Measurements from ENCODE around the gene OR13D1.
"Not testable (repeated sequence)": the region's sequence is repeated elsewhere in the genome, so short reads cannot be mapped to it uniquely, and the experiment has no call there.

OR13D1 gene

GRCh38 chr9:104694218-104694617 is at the start of gene OR13D1:
Gene OR13D1, plus strand, starts transcription at chr9:104694518. Its CDS starts 0 bp downstream, at chr9:104694518.
- no peak for DNase-seq

DNA sequence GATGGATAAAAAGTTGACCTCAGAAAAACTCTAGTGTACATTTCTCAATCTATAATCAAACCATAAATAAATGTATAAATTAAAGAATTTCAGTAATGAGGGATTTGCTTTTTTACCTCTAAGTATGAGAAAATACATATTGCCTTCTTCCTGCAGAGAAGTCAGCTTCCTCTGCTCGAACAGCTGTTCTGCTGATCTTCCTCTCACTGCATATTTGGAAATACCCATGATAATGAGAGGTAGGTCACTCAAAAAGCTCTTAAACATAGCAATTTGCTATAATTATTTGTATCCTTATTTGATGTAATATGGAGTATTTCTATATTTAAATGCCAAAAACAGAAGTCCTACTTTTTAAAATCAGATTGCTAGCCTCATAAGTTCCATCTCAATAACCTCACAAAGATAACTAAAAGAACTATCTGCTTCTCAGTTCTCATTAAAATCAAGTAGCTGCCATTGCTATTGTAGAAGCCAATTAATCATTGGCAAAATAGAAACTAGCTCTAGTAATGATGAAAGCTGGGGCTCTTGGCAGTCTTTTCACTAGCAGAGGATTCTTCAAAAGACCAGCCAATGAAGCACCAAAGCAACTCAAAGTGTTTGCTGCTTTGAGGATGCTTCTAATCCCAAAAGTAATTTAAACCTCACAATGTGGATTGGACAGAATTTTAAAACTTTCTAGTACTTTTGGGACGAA is 35.7 kb upstream of the OR13D1 start:
- DNase-seq: no peak

DNA sequence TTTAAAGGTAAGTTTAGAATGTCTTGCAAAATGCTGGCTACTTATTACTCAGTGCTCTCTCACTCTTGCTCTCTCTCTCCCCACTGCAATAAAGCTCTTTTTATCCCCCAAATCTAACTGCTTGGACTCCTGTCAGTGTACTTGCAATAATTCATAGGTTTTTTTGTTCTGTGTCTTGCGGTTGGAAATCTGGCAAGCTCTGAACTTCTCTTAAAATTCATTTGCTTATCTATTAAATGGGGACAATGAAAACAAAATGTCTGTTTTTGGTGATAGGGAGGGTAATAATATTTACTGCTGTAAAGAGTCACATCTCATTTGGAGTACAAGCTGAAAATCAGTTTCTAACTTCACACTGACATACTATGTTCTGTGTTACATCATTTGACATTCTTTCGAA is 18.7 kb upstream of the OR13D1 start:
- no peak for DNase-seq

GRCh38 chr9:104682642-104683041 is 11.7 kb upstream of the OR13D1 start:
- peak; percentile 76 for DNase-seq

DNA sequence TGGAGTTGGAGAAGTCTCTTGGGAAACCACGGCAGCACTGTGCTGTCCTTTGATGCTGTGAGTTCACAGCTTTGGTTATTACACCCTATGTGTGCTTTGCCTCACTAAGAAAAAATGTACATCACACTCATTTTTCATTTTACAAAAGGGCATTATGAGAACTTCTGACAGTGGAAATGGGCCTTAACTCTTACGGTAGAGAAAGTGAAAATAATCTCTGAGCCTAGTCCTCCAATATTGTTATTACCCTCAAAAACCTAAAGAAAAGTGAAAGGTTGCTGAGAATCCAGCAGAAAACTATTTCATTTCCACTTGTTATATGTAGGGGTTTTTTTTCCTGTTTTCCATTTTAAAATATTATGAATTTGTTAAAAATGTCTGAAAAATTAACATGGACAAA is 8.2 kb upstream of the OR13D1 start:
- no peak for DNase-seq

- DNase-seq: no peak
Measured at GRCh38 chr9:104700306-104700705, 6.0 kb downstream of the OR13D1 start.

- DNase-seq: not testable (repeated sequence)
Measured at GRCh38 chr9:104708737-104709136, 14.4 kb downstream of the OR13D1 start.

GRCh38 chr9:104711604-104712003 is 17.3 kb downstream of the OR13D1 start:
- no peak for DNase-seq

GRCh38 chr9:104725014-104725413 is 30.7 kb downstream of the OR13D1 start:
- DNase-seq: peak; percentile 56

DNA sequence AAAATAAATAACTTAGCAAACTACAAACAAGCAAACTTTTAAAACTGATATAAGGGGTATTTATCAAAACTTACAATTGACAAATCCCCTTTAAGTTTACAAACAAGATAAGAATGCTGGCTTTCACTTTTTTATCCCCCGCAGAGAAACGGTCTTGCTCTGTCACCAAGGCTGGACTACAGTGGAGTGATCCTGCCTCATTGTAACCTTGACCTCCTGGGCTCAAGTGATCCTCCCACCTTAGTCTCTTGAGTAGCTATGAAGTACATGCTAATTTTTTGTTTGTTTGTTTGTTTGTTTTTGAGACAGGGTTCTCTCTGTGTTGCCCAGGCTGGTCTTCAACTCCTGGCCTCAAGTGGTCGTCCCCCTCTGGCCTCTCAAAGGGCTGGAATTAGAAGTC is 44.1 kb downstream of the OR13D1 start:
- no peak for DNase-seq

DNA sequence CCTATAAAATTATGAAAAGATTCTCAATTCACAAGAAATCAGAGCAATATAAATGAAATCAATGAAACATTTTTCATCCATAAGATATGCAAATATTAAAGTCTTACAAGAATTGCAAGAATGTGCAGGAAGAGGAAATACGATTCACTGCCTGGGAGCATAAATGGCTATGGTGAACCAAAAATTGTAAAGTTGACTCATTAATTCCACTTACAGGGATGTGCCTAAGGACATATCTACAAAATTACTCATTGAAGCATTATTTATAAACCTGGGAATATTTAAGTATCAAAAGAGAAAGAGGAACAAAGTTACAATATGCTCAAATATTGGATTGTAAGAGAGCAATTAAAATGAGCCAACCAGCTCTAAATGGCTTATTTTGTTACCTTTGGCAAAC is 46.3 kb downstream of the OR13D1 start:
- DNase-seq: no peak

GRCh38 chr9:104743376-104743985 is 49.2 kb downstream of the OR13D1 start:
- peak; percentile 63 for DNase-seq
